ENCODE results near the gene DHCR7.

DNA sequence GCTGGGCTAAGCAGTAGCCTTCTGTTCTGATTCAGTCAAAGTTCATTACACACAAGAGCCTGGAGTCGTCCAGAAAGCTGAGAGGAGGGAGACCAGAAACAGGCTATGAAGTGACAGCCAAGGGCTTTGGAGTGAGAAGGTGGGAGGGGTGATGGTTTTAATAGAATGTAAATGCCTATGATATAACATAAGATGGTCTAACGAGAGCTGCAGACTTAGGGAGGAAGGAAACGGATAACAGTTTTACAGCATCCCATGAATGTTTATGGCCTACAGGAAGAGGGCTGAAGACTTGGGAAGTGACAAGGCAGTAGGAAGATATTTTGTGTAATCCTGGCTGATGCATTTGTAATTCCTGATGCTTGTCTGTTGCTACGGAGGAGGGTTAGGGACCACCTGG is 62.0 kb downstream of the DHCR7 start:
- TF ChIP-seq SMC3 (conservative IDR thresholded peaks at IDR 0.05; ENCODE audit: poor library complexity) (no peak), CTCF (IDR thresholded peaks at IDR 0.05; ENCODE audit: poor library complexity, severe bottlenecking) (no peak), POLR2AphosphoS5 (IDR thresholded peaks at IDR 0.05) (no peak), EP300 (conservative IDR thresholded peaks at IDR 0.05; ENCODE audit: poor library complexity, severe bottlenecking) (no peak), EZH2 (IDR thresholded peaks at IDR 0.05; ENCODE audit: borderline replicate concordance, insufficient read depth, low read length, poor library complexity, severe bottlenecking) (no peak), RAD21 (conservative IDR thresholded peaks at IDR 0.05) (no peak), TAF1 (IDR thresholded peaks at IDR 0.05; ENCODE audit: low read depth) (no peak)
- TF ChIP-seq, protein P1, sequence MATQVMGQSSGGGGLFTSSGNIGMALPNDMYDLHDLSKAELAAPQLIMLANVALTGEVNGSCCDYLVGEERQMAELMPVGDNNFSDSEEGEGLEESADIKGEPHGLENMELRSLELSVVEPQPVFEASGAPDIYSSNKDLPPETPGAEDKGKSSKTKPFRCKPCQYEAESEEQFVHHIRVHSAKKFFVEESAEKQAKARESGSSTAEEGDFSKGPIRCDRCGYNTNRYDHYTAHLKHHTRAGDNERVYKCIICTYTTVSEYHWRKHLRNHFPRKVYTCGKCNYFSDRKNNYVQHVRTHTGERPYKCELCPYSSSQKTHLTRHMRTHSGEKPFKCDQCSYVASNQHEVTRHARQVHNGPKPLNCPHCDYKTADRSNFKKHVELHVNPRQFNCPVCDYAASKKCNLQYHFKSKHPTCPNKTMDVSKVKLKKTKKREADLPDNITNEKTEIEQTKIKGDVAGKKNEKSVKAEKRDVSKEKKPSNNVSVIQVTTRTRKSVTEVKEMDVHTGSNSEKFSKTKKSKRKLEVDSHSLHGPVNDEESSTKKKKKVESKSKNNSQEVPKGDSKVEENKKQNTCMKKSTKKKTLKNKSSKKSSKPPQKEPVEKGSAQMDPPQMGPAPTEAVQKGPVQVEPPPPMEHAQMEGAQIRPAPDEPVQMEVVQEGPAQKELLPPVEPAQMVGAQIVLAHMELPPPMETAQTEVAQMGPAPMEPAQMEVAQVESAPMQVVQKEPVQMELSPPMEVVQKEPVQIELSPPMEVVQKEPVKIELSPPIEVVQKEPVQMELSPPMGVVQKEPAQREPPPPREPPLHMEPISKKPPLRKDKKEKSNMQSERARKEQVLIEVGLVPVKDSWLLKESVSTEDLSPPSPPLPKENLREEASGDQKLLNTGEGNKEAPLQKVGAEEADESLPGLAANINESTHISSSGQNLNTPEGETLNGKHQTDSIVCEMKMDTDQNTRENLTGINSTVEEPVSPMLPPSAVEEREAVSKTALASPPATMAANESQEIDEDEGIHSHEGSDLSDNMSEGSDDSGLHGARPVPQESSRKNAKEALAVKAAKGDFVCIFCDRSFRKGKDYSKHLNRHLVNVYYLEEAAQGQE (IDR thresholded peaks at IDR 0.05; ENCODE audit: borderline replicate concordance): no peak
